ENCODE results near the gene GDAP1L1.
A peak's percentile ranks its signal among the peaks of the same experiment; 100 is the strongest.
"Not testable (repeated sequence)": the region's sequence is repeated elsewhere in the genome, so short reads cannot be mapped to it uniquely, and the experiment has no call there.

The GDAP1L1 gene

GRCh38 chr20:44219791-44220190 lies 27.3 kb upstream of the GDAP1L1 start:
- no peak for DNase-seq (ENCODE audit: low spot score)

GRCh38 chr20:44221368-44221954 lies 25.6 kb upstream of the GDAP1L1 start:
- no peak for DNase-seq (ENCODE audit: low spot score)

GRCh38 chr20:44222027-44222426 lies 25.1 kb upstream of the GDAP1L1 start:
- no peak for DNase-seq (ENCODE audit: low spot score)

GRCh38 chr20:44222633-44223368 lies 24.3 kb upstream of the GDAP1L1 start:
- DNase-seq (ENCODE audit: low spot score), result no peak

- no peak for DNase-seq (ENCODE audit: low spot score)
Measured at GRCh38 chr20:44223721-44224120, 23.4 kb upstream of the GDAP1L1 start.

GRCh38 chr20:44224637-44225036 lies 22.5 kb upstream of the GDAP1L1 start:
- DNase-seq (ENCODE audit: low spot score), result no peak

- DNase-seq (ENCODE audit: low spot score), result no peak
Measured at GRCh38 chr20:44228465-44229258, 18.4 kb upstream of the GDAP1L1 start.

- no peak for DNase-seq (ENCODE audit: low spot score)
Measured at GRCh38 chr20:44231193-44231592, 15.9 kb upstream of the GDAP1L1 start.

GRCh38 chr20:44231713-44232468 lies 15.2 kb upstream of the GDAP1L1 start:
- no peak for DNase-seq (ENCODE audit: low spot score)

GRCh38 chr20:44232469-44232856 lies 14.6 kb upstream of the GDAP1L1 start:
- DNase-seq (ENCODE audit: low spot score), result not testable (repeated sequence)

- no peak for DNase-seq (ENCODE audit: low spot score)
Measured at GRCh38 chr20:44233436-44234016, 13.6 kb upstream of the GDAP1L1 start.

- peak; percentile 20 for DNase-seq (ENCODE audit: low spot score)
Measured at GRCh38 chr20:44234566-44235317, 12.4 kb upstream of the GDAP1L1 start.

- no peak for DNase-seq (ENCODE audit: low spot score)
Measured at GRCh38 chr20:44235702-44236101, 11.4 kb upstream of the GDAP1L1 start.

GRCh38 chr20:44236840-44237239 lies 10.3 kb upstream of the GDAP1L1 start:
- not testable (repeated sequence) for DNase-seq (ENCODE audit: low spot score)

GRCh38 chr20:44241796-44242195 lies 5.3 kb upstream of the GDAP1L1 start:
- no peak for DNase-seq (ENCODE audit: low spot score)

GRCh38 chr20:44245977-44246376 lies 1.1 kb upstream of the GDAP1L1 start:
- no peak for DNase-seq (ENCODE audit: low spot score)

GRCh38 chr20:44247586-44248409 lies 690 bp downstream of the GDAP1L1 start:
- DNase-seq (ENCODE audit: low spot score), result peak; percentile 57

GRCh38 chr20:44248410-44248759 lies 1.3 kb downstream of the GDAP1L1 start:
- DNase-seq (ENCODE audit: low spot score), result no peak

- no peak for DNase-seq (ENCODE audit: low spot score)
Measured at GRCh38 chr20:44251284-44251683, 4.2 kb downstream of the GDAP1L1 start.

- DNase-seq (ENCODE audit: low spot score), result no peak
Measured at GRCh38 chr20:44253528-44253927, 6.4 kb downstream of the GDAP1L1 start.
